ENCODE measurements around the gene MUTYH. TPM values are rescaled to one million over a fixed set of nuclear protein-coding genes. Genes with fewer than 3 reads are reported as not detected.

Gene MUTYH
- total and polyA plus RNA-seq, 11 donors: 4.4 to 11.9 (median 7.0) TPM

- 73 to 78% (median 77%) methylated on average over 4 of the region's 4 CpGs for WGBS, 4 donors
- intact Hi-C loops (cut with DNase I): no loop called here
- ATAC-seq (no peak), DNase-seq (no peak)
- no peak overlapping the region for H3K27ac ChIP-seq
- H3K4me3 ChIP-seq: no peak overlapping the region
- TF ChIP-seq POLR2A (IDR thresholded peaks at IDR 0.05): no peak
- no peak for TF ChIP-seq CTCF (IDR thresholded peaks at IDR 0.05)
- peaks cover 0 to 57% (median 45%) of the 10 kb centered on the region in 9 donors for H3K36me3 ChIP-seq
- peaks cover 0 to 26% (median 13%) of the 10 kb centered on the region in 12 donors for H3K4me1 ChIP-seq
- H3K9me3 ChIP-seq: no peaks in the 10 kb centered on the region
- H3K27me3 ChIP-seq: peaks cover 0 to 6% (median 0%) of the 10 kb centered on the region in 9 donors
Measured at GRCh38 chr1:45329445-45329844, 10.8 kb downstream of the MUTYH start.

- no peak overlapping the region for H3K4me3 ChIP-seq
- H3K27ac ChIP-seq: no peak overlapping the region
- TF ChIP-seq POLR2A (IDR thresholded peaks at IDR 0.05): no peak
- no peak for TF ChIP-seq CTCF (IDR thresholded peaks at IDR 0.05)
- no peaks in the 10 kb centered on the region for H3K9me3 ChIP-seq
- 74 to 85% (median 79%) methylated on average over 5 of the region's 5 CpGs for whole genome bisulfite sequencing, 4 donors
- no peak for DNase-seq
- ATAC-seq: no peak
- intact Hi-C loops (cut with DNase I): no loop called here
- peaks cover 0 to 49% (median 39%) of the 10 kb centered on the region in 9 donors for H3K36me3 ChIP-seq
- H3K27me3 ChIP-seq: peaks cover 0 to 6% (median 0%) of the 10 kb centered on the region in 9 donors
- peaks cover 0 to 18% (median 9%) of the 10 kb centered on the region in 12 donors for H3K4me1 ChIP-seq
Measured at GRCh38 chr1:45328680-45329079, 11.6 kb downstream of the MUTYH start.

DNA sequence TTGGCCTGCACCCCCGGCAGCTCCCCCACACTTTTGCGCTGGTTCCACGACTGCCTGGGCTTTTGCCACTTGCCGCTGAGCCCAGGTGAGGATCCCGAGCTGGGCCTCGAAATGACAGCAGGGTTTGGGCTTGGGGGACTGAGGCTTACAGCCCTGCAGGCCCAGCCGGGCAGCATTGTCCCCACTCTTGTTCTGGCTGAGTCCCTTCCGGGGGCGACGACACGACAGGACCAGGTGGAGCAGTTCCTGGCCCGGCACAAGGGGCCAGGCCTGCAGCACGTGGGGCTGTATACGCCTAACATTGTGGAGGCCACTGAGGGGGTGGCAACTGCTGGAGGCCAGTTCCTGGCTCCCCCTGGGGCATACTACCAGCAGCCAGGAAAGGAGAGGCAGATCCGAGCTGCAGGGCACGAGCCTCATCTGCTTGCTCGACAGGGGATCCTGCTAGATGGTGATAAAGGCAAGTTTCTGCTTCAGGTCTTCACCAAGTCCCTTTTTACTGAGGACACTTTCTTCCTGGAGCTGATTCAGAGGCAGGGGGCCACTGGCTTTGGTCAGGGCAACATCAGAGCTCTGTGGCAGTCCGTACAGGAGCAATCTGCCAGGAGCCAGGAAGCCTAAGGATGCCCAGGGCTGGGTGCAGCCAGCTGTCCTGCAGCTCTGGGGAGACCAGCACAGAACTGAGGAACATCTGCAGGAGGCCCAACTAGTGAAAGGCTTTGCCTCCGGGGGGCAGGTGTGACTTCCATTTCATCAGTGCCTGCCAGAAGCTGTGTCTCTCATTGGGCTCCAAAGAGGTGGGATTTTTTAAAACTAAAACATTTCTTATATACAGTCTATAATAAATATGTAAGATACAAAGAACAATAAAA is 12.4 kb downstream of the MUTYH start:
- ATAC-seq (no peak), DNase-seq (no peak)
- no peaks in the 10 kb centered on the region for H3K9me3 ChIP-seq
- H3K4me1 ChIP-seq: peaks cover 0 to 18% (median 9%) of the 10 kb centered on the region in 12 donors
- TF ChIP-seq CTCF (IDR thresholded peaks at IDR 0.05): no peak
- H3K4me3 ChIP-seq: peak overlapping the region in 9 of 12 donors; percentile 44 to 64 (median 55)
- no peak overlapping the region for H3K27ac ChIP-seq
- intact Hi-C loops (cut with DNase I): no loop called here
- peaks cover 0 to 6% (median 0%) of the 10 kb centered on the region in 9 donors for H3K27me3 ChIP-seq
- WGBS, 4 donors: 65 to 84% (median 70%) methylated on average over 7 to 19 of the region's 19 CpGs
- peaks cover 0 to 41% (median 31%) of the 10 kb centered on the region in 9 donors for H3K36me3 ChIP-seq
